Ovary (tissue), 9 donors: ENCODE measurements around the gene MXD1. TPM values are rescaled to one million over a fixed set of nuclear protein-coding genes. Genes with fewer than 3 reads are reported as not detected.

Source experiments
- DNase-seq, 5 donors: peaks; one replicate each; pipeline ENCODE4 v3.0.0-alpha.2; 2019 to 2020
- H3K27ac ChIP-seq, 2 donors: fragments of 200-600 bp; one replicate each; pipeline versions ENCODE4 v1.5.1 to v1.8.0; 2019 to 2022
- H3K27me3 ChIP-seq: fragments of 200-600 bp; one replicate; pipeline ENCODE4 v1.8.0; 2022
- H3K36me3 ChIP-seq: fragments of 200-600 bp; sonication (generic); one replicate; pipeline ENCODE4 v1.5.1; 2019
- H3K4me1 ChIP-seq: one replicate; pipeline ENCODE4 v1.8.1; 2013; ENCODE audit warnings: mild to moderate bottlenecking, moderate library complexity; ENCODE audit not compliant: insufficient read depth
- H3K4me3 ChIP-seq: fragments of 200-600 bp; sonication (generic); one replicate; pipeline ENCODE4 v1.5.1; 2017
- H3K9me3 ChIP-seq, 2 donors: fragments of 200-600 bp in 1 of 2; sonication (generic) in 1 of 2; one replicate each; pipeline versions ENCODE4 v1.5.1 to v1.8.1; 2013 to 2019; ENCODE audit warnings: mild to moderate bottlenecking in 1 of 2, moderate library complexity in 1 of 2
- CTCF ChIP-seq, 3 donors: fragments of 450-650 bp in 2 of 3; fragments of 200-600 bp in 1 of 3; IDR thresholded peaks; one replicate each; pipeline versions ENCODE4 v1.5.1 to v1.8.0; 2016 to 2022; ENCODE audit warnings: antibody characterized with exemption in 3 of 3, mild to moderate bottlenecking in 1 of 3
- EP300 ChIP-seq: sonication (generic); formaldehyde crosslinking; IDR thresholded peaks from one replicate; pipeline ENCODE4 v1.6.1; 2017; ENCODE audit warnings: antibody characterized with exemption
- POLR2A ChIP-seq: fragments of 450-650 bp; IDR thresholded peaks from one replicate; pipeline ENCODE4 v1.6.1; 2017; ENCODE audit warnings: antibody characterized with exemption, mild to moderate bottlenecking, moderate library complexity
- WGBS, 3 donors: extraction: QIAGEN DNeasy Blood & Tissue Kit in 1 of 3; methylation state at CpG; one replicate each; pipeline versions ENCODE4 v1.1.5 to v1.1.7; 2013 to 2017; 5-methylcytosine and 5-hydroxymethylcytosine counted together
- intact Hi-C, 4 donors: fragments of 100-400 bp; cut with DNase I; formaldehyde crosslinking; loops; one replicate each; pipeline versions ENCODE4 v1.11.0 to v1.15.1; 2022 to 2023
- polyA plus RNA-seq, 2 donors: library from polyadenylated mRNA; stranded (reverse); fragments of 200-250 nt in 1 of 2; fragments of 350-450 nt in 1 of 2; fragmentation: Illumina TruSeq in 1 of 2; extraction: RNeasy Lipid Tissue Mini Kit (QIAGEN cat#74804) in 1 of 2; gene quantifications; one replicate each; pipeline ENCODE4 v1.2.3, GENCODE V29; 2013 to 2014
- total RNA-seq, 7 donors: library from RNA; depleted of rRNA in 2 of 7; stranded (reverse); fragments of >200 nt in 2 of 7; fragmentation: NEBNext Ultra II Directional in 3 of 7; extraction: Animal tissue kit (Norgen Biotek cat#: 25700) in 3 of 7; gene quantifications; one replicate each; pipeline versions ENCODE4 v1.1.0 to v1.2.4, GENCODE V29; 2016 to 2023
- donor health status: DM: no; HTN: no; CAD: no; lungs with moderate emphysema.
- donor health status: DM: no; HTN: no; CAD: no.
- donor health status: Bipolar disorder and iron deficiency.
- donor health status: DM: yes; HTN: yes; CAD: no.
- donor health status: DM: no; HTN: no; CAD: no.
- donor health status: DM: yes; HTN: yes; CAD: no.

Gene MXD1
- total and polyA plus RNA-seq, 9 donors = 3.4 to 13.7 (median 6.7) TPM

GRCh38 chr2:69940691-69941090 is 25.8 kb downstream of the MXD1 start:
- Histone ChIP-seq H3K36me3 (no peaks in the 10 kb centered on the region), H3K27me3 (no peaks in the 10 kb centered on the region), H3K27ac (no peak overlapping the region), H3K4me1 (no peaks in the 10 kb centered on the region), H3K9me3 (no peaks in the 10 kb centered on the region), H3K4me3 (no peak overlapping the region)
- WGBS, 3 donors = 93 to 95% (median 93%) methylated on average over 8 of the region's 8 CpGs
- no peak for DNase-seq
- intact Hi-C loops = no loop called here
- TF ChIP-seq POLR2A (no peak), CTCF (IDR thresholded peaks at IDR 0.05) (no peak), EP300 (no peak)

GRCh38 chr2:69943000-69943842 is 28.3 kb downstream of the MXD1 start:
- no peaks in the 10 kb centered on the region for H3K9me3 ChIP-seq
- no peak for DNase-seq
- H3K27me3 ChIP-seq = no peaks in the 10 kb centered on the region
- intact Hi-C loops = no loop called here
- TF ChIP-seq POLR2A (no peak), EP300 (no peak), CTCF (IDR thresholded peaks at IDR 0.05) (no peak)
- H3K36me3 ChIP-seq = no peaks in the 10 kb centered on the region
- no peak overlapping the region for H3K27ac ChIP-seq
- 89 to 93% (median 90%) methylated on average over 11 of the region's 11 CpGs for WGBS, 3 donors
- no peaks in the 10 kb centered on the region for H3K4me1 ChIP-seq
- no peak overlapping the region for H3K4me3 ChIP-seq

- 85 to 88% (median 86%) methylated on average over 9 of the region's 9 CpGs for WGBS, 3 donors
- no peaks in the 10 kb centered on the region for H3K36me3 ChIP-seq
- DNase-seq = no peak
- no peaks in the 10 kb centered on the region for H3K9me3 ChIP-seq
- intact Hi-C loops = no loop called here
- no peak overlapping the region for H3K4me3 ChIP-seq
- no peaks in the 10 kb centered on the region for H3K27me3 ChIP-seq
- no peak overlapping the region for H3K27ac ChIP-seq
- TF ChIP-seq EP300 (no peak), CTCF (IDR thresholded peaks at IDR 0.05) (no peak), POLR2A (no peak)
- H3K4me1 ChIP-seq = no peaks in the 10 kb centered on the region
Measured at GRCh38 chr2:69943843-69944525, 29.1 kb downstream of the MXD1 start.

- TF ChIP-seq EP300 = no peak
- TF ChIP-seq CTCF (IDR thresholded peaks at IDR 0.05) = no peak
- TF ChIP-seq POLR2A = no peak
- Histone ChIP-seq H3K36me3 (no peaks in the 10 kb centered on the region), H3K27ac (no peak overlapping the region), H3K27me3 (no peaks in the 10 kb centered on the region), H3K4me1 (no peaks in the 10 kb centered on the region), H3K4me3 (no peak overlapping the region), H3K9me3 (no peaks in the 10 kb centered on the region)
- 92 to 95% (median 94%) methylated on average over 7 of the region's 7 CpGs for WGBS, 3 donors
- DNase-seq = no peak
- intact Hi-C loops = no loop called here
Measured at GRCh38 chr2:69944756-69945155, 29.8 kb downstream of the MXD1 start.
